Caki2 (cell line): ENCODE data around the gene ZBTB32. TPM values are rescaled to one million over a fixed set of nuclear protein-coding genes. Genes with fewer than 3 reads are reported as not detected.

Experiments
- DNase-seq: peaks from one replicate; pipeline ENCODE4 v3.0.0-alpha.2; 2015; ENCODE audit warnings: low read depth
- in situ Hi-C: cut with HindIII; loops from 2 replicates; pipeline ENCODE4 v1.10.0; 2016; ENCODE audit warnings: low sequenced_read_pairs, low pct_unique_long_range_greater_than_20kb, mixed read lengths
- total RNA-seq: library from RNA; depleted of rRNA; stranded (reverse); fragments of >200 nt; shearing (Covaris generic); gene quantifications from 2 replicates; pipeline ENCODE4 v1.2.3, GENCODE V29; 2014; ENCODE audit warnings: low replicate concordance

The ZBTB32 gene
- total RNA-seq, 1 experiment from 2014 or later, result not detected

DNA sequence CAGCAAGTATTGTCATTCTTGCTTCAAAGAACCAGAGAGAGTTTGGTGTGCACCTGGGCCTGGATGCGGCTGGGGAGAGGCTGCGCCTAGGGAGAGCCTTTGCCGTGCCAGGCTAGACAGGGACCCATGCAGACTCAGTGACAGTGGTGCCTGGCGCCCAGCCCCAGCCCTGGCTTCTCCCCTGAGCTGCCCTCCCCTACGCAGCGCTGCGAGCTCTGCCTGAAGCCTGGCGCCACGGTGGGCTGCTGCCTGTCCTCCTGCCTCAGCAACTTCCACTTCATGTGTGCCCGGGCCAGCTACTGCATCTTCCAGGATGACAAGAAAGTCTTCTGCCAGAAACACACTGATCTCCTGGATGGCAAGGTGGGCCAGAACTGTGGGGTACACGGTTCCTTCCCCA, 25.4 kb downstream of the ZBTB32 start:
- DNase-seq, result no peak
- in situ Hi-C loops, result no loop called here

DNA sequence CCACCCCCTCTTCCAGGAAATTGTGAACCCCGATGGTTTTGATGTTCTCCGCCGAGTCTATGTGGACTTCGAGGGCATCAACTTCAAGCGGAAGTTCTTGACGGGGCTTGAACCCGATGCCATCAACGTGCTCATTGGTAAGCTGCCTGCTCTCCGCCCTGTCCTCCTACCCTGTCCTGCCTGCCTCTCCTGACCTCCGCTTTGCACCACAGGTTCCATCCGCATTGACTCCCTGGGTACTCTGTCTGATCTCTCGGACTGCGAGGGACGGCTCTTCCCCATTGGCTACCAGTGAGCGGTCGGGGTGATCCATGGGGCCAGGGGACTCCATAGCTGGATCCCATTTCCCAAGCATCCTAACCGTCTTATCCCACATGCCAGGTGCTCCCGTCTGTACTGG, 26.0 kb downstream of the ZBTB32 start:
- DNase-seq, result no peak
- in situ Hi-C loops, result no loop called here

DNA sequence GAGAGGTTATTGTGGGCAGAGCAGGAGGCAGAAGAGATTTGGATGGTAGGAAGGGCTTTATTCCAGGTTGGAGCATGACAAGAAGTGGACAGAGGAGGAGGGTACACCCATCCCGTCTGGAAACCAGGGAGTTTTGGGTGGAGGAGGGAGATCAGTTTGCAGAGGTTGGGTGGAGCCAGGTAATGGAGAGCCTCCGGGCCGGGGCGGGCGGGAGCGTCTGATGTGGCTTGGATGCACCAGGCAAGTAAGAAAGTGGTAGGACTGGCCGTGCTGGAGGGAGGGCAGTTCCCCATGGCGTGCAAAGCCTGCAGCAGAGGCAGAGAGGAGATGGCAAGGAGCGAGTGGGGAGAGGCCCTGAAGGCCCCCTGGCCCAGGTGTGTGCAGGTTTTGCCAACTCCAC, 27.0 kb downstream of the ZBTB32 start:
- in situ Hi-C loops, result no loop called here
- DNase-seq, result no peak

DNA sequence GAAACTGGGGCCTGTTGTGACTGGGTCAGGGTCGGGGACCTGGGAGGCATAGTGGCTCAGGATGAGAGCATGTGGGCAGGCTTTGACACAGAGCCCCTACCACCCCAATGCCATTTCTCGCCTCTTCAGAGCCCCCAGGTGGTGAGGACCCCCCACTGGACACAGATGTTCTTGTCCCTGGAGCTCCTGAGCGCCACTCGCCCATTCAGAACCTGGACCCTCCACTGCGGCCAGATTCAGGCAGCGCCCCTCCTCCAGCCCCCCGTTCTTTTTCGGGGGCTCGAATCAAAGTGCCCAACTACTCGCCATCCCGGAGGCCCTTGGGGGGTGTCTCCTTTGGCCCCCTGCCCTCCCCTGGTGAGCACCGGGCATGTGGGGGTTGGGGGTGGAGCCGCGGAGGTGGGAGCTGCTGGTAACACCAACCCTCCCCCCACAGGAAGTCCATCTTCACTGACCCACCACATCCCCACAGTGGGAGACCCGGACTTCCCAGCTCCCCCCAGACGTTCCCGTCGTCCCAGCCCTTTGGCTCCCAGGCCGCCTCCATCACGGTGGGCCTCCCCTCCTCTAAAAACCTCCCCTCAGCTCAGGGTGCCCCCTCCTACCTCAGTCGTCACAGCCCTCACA, 27.5 kb downstream of the ZBTB32 start:
- in situ Hi-C loops, result no loop called here
- DNase-seq, result no peak

DNA sequence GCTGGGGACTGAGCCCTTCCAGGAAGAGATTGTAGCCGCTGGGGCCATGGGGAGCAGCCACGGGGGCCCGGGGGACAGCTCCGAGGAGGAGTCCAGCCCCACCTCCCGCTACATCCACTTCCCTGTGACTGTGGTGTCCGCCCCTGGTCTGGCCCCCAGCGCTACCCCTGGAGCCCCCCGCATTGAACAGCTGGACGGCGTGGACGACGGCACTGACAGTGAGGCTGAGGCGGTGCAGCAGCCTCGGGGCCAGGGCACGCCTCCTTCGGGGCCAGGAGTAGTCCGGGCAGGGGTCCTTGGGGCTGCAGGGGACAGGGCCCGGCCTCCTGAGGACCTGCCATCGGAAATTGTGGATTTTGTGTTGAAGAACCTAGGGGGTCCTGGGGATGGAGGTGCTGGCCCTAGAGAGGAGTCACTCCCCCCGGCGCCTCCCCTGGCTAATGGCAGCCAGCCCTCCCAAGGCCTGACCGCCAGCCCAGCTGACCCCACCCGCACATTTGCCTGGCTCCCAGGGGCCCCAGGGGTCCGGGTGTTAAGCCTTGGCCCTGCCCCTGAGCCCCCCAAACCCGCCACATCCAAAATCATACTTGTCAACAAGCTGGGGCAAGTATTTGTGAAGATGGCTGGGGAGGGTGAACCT, 28.3 kb downstream of the ZBTB32 start:
- in situ Hi-C loops, result no loop called here
- DNase-seq, result no peak

DNA sequence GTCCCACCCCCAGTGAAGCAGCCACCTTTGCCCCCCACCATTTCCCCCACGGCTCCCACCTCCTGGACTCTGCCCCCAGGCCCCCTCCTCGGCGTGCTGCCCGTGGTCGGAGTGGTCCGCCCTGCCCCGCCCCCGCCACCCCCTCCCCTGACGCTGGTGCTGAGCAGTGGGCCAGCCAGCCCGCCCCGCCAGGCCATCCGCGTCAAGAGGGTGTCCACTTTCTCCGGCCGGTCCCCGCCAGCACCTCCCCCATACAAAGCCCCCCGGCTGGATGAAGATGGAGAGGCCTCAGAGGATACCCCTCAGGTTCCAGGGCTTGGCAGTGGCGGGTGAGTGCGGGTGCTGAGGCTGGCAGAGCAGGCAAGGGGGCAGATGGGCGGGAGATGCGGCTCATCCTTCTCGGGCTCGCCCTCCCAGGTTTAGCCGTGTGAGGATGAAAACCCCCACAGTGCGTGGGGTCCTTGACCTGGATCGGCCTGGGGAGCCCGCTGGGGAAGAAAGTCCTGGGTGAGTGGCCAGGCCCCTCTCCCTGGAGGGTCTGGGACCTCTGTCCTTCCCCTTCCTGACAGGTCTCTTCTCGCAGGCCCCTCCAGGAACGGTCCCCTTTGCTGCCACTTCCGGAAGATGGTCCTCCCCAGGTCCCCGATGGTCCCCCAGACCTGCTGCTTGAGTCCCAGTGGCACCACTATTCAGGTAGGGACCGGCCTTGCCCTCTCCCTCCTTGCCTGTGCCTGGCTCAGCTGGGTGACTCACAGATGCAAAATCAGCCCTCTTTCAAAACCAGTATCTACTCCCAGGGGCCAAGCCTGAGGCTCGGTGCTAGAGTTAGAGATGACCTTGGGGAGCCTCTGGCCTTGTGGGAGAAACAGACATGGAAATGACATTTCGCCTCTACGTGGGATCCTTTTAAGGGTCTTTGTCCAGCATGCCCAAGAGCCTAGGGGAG, 29.1 kb downstream of the ZBTB32 start:
- in situ Hi-C loops, result no loop called here
- no peak for DNase-seq

DNA sequence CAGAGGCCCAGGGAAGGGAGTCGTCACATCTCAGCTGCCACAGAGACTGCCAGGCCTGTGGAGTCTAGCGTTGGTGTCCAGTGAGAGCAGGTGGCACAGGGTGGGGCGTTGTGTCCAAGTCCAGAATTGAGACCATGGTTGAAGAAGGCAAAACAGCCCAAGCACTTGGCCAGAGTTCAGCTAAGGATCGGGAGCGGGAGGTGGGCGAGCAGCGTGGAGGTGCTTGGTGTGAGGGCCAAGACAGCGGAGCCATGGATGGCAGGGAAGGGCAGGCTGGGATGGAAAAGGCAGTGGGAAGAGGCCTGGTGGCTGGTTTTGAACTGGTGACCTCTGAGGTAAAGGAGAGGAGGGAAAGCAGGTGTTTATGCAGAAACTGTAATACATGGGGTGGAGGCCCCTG, 29.9 kb downstream of the ZBTB32 start:
- DNase-seq, result no peak
- in situ Hi-C loops, result no loop called here

DNA sequence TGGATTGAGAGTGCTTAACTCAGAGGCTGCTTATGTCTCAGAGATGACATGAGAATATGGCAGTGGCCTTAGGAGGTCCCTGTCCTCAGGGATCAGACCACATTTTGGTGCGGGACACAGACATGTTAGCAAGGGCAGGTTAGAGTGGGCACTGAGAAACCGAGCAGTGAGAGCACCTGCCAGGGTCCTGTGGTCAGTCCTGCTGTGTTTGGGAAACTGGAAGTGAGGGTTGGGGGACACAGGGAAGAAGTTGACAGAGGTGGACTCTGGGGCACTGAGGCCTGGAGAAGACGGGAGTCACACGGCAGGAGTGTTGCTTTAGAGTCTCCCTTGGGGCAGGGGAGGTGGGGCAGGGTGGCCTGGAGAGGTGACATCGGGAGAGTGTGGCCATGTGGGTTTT, 30.5 kb downstream of the ZBTB32 start:
- in situ Hi-C loops, result no loop called here
- no peak for DNase-seq

DNA sequence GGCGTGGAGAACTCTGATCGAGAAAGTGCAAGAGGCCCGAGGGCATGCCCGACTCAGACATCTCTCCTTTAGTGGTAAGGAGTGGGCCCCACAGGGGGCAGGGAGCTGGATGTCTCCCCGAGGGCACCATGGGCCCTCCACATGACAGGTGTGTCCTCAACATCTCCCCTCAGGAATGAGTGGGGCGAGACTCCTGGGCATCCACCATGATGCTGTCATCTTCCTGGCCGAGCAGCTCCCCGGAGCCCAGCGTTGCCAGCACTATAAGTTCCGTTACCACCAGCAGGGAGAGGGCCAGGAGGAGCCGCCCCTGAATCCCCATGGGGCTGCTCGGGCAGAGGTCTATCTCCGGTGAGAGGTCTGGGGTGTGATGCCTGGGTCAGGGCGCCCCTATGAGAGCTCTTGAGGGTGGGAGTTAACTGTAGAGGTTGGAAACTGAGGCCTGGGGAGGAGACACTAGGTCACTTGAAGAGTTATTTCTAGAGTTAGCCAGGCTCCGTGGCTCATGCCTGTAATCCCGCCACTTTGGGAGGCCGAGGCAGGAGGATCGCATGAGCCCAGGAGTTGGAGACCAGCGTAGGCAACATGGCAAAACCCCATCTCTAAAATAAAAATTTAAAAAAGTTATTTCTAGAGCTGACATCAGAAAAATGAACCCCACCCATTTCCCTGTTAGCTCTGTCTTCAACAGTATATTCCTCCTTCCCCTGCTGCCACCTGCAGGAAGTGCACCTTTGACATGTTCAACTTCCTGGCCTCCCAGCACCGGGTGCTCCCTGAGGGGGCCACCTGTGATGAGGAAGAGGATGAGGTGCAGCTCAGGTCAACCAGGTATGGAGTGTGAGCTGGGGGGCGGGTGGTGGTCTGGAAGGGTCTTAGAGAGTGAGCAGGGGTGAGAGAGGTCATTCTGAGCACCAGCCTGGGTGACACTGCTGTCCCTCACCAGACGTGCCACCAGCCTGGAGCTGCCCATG, 32.8 kb downstream of the ZBTB32 start:
- in situ Hi-C loops, result no loop called here

DNA sequence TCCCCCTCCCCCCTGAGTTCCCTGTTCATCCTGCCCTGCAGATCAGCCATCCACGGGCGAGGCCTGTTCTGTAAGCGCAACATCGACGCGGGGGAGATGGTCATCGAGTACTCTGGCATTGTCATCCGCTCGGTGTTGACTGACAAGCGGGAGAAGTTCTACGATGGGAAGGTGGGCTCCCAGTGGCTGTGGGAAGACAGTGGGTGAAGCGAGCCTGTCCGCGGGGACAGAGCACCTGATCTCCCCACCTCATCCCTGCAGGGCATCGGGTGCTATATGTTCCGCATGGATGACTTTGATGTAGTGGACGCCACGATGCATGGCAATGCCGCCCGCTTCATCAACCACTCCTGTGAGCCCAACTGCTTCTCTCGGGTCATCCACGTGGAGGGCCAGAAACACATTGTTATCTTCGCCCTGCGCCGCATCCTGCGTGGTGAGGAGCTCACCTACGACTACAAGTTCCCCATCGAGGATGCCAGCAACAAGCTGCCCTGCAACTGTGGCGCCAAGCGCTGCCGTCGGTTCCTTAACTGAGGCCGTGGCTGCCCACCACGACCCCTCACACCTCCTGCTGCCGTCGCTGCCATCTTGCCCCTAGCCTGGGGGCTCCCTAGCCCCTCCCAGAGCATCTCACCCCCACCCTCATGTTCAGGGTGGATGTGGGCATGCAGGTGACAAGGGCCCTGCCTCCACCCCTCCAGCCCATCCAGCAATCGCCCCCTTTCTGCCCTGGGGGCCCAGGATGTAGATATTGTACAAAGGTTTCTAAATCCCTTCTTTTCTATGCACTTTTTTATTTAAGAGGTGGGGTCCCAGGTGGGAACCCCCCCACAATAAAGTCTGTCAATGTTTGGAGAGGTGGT, 33.9 kb downstream of the ZBTB32 start:
- in situ Hi-C loops, result no loop called here
- DNase-seq, result no peak

More for the DNA sequence above, 32.8 kb downstream of the ZBTB32 start:
- no peak for DNase-seq

DNA sequence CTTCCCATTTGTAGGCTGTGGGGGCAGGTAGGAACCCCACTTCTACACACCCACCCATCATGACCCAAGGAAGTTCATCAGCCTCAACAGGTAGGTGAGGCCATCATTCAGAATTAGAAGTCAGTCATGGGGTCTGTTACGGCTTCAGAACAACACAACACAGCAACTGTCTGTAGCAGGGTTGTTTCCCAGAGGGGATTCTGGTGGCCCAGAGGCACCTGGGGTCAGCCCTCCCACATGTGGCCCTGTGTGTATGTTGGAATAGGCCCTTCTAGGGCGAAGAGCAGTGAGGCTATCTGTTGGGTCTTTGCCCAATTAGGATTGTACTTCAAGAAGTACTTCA, 34.5 kb downstream of the ZBTB32 start:
- in situ Hi-C loops, result no loop called here
- DNase-seq, result no peak

DNA sequence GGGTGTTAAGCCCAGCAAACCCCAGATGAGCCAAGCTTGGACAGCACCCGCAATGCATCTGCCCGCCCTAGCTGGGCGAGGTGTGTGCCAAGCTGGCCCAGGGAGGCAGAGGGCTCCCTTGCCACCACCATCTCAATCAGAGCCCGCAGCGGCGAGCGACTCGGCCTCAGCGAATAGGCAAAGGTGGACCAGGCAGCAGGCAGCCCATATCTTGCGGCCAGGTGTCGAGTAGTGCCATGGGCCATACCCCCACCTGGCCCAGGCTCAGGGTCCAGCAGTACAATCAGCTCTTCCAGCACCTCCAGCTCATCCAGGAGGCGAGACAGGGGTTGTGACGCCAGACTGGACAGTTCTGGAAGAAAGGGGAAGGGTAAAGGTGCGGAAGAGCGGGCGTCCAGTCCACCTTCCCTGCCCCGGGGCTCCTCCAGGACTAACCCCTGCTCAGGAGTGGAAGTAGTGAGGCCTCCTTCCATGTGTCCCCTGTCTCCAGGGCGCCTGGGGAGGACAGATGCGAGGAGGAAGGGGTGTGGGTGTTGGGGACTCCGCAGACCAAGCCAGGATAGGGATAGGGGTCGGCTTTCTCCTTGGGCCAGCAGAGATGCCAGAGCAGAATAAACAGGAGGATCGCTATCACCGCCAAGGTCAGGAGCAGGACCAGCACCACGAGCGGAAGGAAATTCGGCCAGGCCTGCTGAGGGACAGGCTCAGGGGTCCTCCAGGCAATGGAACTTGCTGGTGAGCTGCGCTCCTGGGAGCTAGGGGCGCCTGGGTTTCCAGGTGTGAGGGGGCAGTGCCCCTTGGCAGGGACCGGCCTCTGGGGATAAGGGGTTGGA, 35.1 kb downstream of the ZBTB32 start:
- in situ Hi-C loops, result no loop called here
- DNase-seq, result no peak

DNA sequence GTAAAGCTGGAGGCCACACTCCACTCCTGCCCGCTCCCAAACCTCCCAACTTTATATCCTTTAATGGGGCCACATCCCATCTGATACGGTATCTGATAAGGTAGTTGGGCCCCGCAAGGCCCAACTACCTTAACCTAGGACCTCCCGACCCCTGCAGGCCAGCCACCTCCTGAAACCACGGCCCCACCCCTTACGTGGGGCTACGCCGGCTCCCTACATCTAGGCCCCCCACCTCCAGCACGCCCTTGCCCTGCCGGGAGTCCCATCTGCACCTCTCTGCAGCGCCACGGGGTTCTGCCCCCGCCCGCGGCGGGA, 35.7 kb downstream of the ZBTB32 start:
- in situ Hi-C loops, result no loop called here

DNA sequence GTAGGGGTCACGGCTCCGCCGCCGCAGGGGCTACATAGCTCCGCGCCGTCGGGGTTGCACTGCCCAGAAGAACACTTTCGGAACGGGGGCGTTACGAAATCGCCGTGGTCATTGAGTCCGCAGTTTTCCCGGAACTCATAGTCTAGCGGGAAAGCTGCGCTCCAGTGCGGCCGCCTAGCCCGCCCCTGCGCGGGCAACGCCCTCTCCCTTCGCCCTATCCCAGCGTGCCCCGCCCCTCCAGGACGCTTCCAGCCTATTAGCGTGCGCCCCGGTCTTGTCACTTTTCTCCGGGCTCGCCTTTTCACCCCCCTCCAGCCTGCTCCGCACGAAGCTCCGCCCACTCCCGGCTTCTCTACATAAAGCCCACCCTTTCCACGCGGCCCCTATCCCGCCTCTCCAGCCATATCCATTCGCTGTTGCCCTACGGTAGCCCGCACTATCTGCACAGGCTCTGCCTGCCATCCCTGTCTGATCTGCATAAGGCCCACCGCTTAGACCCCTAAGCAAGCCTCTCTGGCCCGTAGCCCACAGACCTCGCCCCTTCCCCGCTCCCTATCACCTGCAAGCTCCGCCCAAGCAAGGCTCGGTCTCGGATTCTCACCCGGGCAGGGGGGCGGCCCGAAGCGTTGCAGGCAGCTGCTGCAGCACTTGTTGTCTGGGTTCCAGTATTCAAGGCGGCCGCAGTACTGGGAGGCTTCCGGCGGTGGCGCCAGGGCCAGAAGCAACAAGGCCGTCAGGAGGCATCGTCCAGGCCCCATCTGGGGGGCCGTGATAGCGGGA, 36.3 kb downstream of the ZBTB32 start:
- DNase-seq, result peak; percentile 98
- in situ Hi-C loops, result no loop called here

More for the DNA sequence above, 35.7 kb downstream of the ZBTB32 start:
- no peak for DNase-seq

DNA sequence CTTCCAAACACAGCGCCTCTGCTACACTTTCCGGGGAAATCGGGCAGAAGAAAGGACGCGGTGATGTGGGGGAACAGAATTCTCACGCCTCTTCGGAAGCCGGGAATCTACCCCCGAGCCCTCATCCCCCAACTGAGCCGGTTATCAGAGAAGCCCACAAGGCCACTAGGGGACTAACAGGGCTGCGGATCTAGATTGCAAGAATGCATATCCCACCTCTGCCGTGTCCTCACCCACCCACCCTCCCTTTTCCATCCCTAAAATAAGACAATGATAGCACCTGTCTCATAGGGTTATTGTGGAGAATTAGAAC, 36.8 kb downstream of the ZBTB32 start:
- in situ Hi-C loops, result no loop called here
- no peak for DNase-seq

DNA sequence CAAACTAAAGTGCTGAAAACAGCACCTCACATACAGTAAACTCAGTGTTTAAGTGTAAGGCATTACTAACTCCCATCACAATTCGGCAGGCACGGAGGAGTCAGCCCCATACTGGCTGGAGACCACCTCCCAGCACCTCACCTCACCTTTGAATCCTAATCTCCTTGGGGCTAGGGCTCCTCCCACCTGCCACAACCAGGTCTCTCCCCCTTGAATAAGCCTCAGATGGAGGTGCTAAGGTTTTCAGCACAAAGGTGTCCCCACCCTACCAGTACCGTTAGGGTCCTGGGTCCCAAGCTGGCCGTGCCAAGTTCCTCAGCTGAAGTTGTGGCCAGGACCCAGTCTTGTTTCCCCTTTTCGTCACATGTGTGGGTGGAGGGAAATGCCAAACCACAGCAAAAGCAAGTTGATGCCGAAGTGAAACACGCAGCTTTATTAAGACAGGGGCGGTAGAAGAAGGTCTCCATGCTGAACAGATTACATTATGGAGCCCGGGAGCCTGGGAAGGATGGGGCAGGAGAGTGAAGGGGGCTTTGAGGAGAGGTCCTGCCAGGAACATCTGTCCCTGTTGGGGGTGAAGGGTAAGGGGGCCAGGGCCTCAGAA, 37.9 kb downstream of the ZBTB32 start, which contains the start of gene IGFLR1:
TSS of gene IGFLR1 (minus strand) at position 332 of the 604 bp plus-strand sequence. CDS start 1,272 bp downstream, outside the sequence.
- in situ Hi-C loops, result no loop called here
- no peak for DNase-seq
